Fibroblast of mammary gland (primary cell): ENCODE data around the gene CHD9.

Experiments
- DNase-seq: peaks from one replicate; pipeline ENCODE4 v3.0.0-alpha.2; 2010; ENCODE audit warnings: low read depth
- H3K4me3 ChIP-seq: 2 replicates; pipeline ENCODE4 v1.5.1; 2011; ENCODE audit warnings: low read depth, mild to moderate bottlenecking, low read length, moderate library complexity; ENCODE audit not compliant: control insufficient read depth
- CTCF ChIP-seq: conservative IDR thresholded peaks from 2 replicates; pipeline ENCODE4 v1.5.1; 2011; ENCODE audit warnings: low read depth, low read length, inconsistent platforms; ENCODE audit not compliant: control insufficient read depth, insufficient read depth

Gene CHD9

GRCh38 chr16:53131050-53131362, 76.2 kb downstream of the CHD9 start:
- DNase-seq = no peak
- H3K4me3 ChIP-seq = peak overlapping the region; percentile 44
- no peak for TF ChIP-seq CTCF

DNA sequence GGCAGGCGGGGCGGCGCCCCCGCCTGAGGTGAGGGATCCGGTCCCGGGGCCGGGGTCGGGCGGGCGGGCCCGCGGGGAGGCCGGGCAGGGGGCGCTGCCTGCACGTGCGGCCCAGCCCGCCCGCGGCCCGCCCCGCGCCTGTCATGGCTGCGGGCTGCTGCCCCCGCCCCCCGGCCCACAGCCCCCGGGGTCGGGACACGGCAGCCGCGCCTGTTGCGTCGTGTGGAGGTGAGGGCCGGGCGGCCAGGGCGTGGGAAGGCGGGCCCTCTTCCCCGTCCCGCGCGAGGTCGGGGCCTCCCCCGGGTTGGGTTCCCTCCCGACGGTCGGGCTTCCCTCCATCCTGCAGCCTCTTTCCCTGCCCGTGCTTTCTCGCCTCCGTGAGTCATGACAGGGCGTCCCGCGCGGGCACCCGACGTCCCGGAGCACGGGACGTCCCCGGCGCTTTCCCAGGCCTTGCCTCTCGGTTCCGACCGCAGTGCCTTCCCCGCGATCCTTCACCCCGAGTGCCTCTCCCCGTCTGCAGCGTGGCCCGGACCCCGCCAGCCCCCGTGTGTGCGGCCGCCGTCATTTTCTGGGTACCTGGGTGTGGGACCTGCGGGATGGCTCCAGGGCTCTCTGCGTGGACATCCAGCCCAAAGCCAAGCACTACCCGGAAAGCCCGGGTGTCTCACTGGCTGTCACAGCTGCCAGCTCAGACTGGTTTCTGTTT, 76.7 kb downstream of the CHD9 start:
- DNase-seq = peak; percentile 55
- H3K4me3 ChIP-seq = peak overlapping the region; percentile 82
- TF ChIP-seq CTCF = no peak

DNA sequence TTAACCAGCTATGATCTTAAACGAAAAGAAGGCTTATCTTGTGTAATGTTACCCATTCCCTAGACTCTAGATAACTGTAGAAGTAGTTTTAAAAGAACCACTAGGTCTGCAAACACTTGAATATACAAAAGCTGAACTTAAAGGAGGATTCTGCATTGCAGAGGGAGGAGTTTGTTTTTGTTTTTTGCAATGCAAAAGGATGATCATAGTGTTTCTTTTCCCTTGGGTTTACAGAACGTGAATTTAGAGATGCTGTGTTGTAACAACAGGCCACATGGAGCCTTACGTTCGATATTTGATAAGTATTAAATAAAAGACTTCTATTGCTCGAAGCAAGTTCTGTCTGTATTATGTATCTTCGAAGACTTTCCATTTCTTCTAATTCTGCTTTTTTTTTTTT, 77.6 kb downstream of the CHD9 start:
- no peak for TF ChIP-seq CTCF
- DNase-seq = peak; percentile 59
- H3K4me3 ChIP-seq = peak overlapping the region; percentile 82

DNA sequence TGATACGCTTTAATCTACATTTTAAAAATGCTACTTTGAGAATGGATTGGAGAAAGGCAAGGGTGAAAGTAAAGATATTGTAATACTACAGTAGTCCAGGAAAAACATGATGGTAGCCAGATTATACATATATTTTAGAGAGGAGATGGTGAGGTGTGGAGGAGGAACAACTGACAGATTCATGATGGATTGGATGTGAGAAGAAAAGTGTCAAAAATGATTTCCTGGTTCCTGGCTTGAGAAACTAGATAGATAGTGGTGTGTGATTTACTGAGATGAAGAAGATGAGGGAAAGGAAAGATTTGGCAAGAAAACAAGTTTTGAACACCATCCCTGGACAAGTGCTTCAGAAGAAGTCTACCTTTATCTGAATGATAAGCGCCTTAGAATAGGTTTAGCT, 80.5 kb downstream of the CHD9 start:
- TF ChIP-seq CTCF = no peak
- no peak overlapping the region for H3K4me3 ChIP-seq
- DNase-seq = no peak

DNA sequence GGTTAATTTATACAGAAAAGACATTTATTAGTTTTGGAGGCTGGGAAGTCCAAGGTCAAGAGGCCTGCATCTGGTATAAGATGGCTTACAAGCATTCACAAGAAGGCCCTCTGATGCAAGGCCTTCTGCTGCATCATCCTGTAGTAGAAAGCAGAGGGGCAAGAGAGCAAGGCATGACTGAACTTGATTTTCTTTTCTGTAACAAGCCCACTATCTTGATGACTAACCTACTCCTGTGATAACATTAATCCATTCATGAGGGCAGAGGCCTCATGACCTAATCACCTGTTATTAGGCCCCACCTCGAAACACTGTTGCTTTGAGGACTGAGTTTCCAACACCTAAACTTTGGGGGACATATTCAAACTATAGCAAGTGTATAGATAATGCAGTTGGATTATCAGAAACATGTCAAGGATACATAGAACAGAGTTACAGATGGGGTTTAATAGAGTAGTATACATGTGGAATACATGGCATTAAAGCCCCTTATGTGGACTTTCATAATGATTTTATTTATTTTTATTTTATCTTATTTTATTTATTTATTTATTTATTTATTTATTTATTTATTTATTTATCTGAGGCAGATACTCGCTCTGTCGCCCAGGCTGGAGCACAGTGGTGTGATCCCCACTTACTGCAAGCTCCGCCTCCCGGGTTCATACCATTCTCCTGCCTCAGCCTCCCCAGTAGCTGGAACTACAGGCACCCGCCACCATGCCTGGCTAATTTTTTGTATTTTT, 88.2 kb downstream of the CHD9 start:
- no peak overlapping the region for H3K4me3 ChIP-seq
- DNase-seq = peak; percentile 34
- TF ChIP-seq CTCF = no peak

- DNase-seq = no peak
- TF ChIP-seq CTCF = no peak
These were observed 92.8 kb downstream of the CHD9 start for GRCh38 chr16:53147500-53148065.

More at GRCh38 chr16:53147500-53148065, 92.8 kb downstream of the CHD9 start:
- no peak overlapping the region for H3K4me3 ChIP-seq
